ENCODE data around the gene STXBP2.

DNA sequence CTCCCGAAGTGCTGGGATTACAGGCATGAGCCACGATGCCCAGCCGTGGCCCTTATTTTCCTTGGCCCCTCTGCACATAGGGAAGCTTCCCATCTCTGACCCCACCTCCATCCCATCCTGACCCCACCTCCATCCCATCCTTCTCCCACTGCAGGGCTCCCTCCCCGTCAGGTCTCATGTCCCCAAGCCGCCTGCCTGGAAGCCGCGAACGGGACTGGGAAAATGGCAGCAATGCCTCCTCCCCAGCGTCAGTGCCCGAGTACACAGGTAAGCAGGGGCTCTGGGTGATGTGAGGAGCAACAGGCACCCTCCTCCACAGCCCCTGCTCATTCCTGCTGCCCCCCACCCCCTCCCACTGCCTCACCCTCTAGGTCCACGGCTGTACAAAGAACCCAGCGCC is 19.7 kb upstream of the STXBP2 start:
- TF ChIP-seq POLR2A (IDR thresholded peaks at IDR 0.05) (no peak), CTCF (IDR thresholded peaks at IDR 0.05) (no peak), POLR2AphosphoS5 (IDR thresholded peaks at IDR 0.05) (no peak), EP300 (IDR thresholded peaks at IDR 0.05) (no peak)
